DLD1 (cell line): Measurements from ENCODE around the gene STX8.

ENCODE experiments used
- in situ Hi-C: cut with HindIII; loops from 2 replicates; pipeline ENCODE4 v1.10.0; 2017; ENCODE audit warnings: low sequenced_read_pairs

The STX8 gene

GRCh38 chr17:9309216-9309615, 266.4 kb downstream of the STX8 start:
- in situ Hi-C loops: no loop called here

GRCh38 chr17:9308069-9308468, 267.6 kb downstream of the STX8 start:
- in situ Hi-C loops: no loop called here

- in situ Hi-C loops: no loop called here
Measured at GRCh38 chr17:9307313-9307998, 268.2 kb downstream of the STX8 start.

GRCh38 chr17:9306086-9306485, 269.5 kb downstream of the STX8 start:
- in situ Hi-C loops: no loop called here

GRCh38 chr17:9299695-9300094, 275.9 kb downstream of the STX8 start:
- in situ Hi-C loops: no loop called here

- in situ Hi-C loops: no loop called here
Measured at GRCh38 chr17:9298776-9299295, 276.8 kb downstream of the STX8 start.

- in situ Hi-C loops: no loop called here
Measured at GRCh38 chr17:9298135-9298534, 277.5 kb downstream of the STX8 start.

GRCh38 chr17:9294661-9295210, 280.9 kb downstream of the STX8 start:
- in situ Hi-C loops: no loop called here

GRCh38 chr17:9292561-9292941, 283.1 kb downstream of the STX8 start:
- in situ Hi-C loops: no loop called here

- in situ Hi-C loops: no loop called here
Measured at GRCh38 chr17:9291912-9292560, 283.6 kb downstream of the STX8 start.

GRCh38 chr17:9290226-9290613, 285.4 kb downstream of the STX8 start:
- in situ Hi-C loops: no loop called here

GRCh38 chr17:9287306-9287705, 288.3 kb downstream of the STX8 start:
- in situ Hi-C loops: no loop called here

- in situ Hi-C loops: no loop called here
Measured at GRCh38 chr17:9286434-9286833, 289.2 kb downstream of the STX8 start.

- in situ Hi-C loops: no loop called here
Measured at GRCh38 chr17:9285602-9286427, 289.8 kb downstream of the STX8 start.

GRCh38 chr17:9284884-9285283, 290.7 kb downstream of the STX8 start:
- in situ Hi-C loops: no loop called here

GRCh38 chr17:9283909-9284308, 291.7 kb downstream of the STX8 start:
- in situ Hi-C loops: no loop called here

- in situ Hi-C loops: no loop called here
Measured at GRCh38 chr17:9279893-9280292, 295.7 kb downstream of the STX8 start.

- in situ Hi-C loops: no loop called here
Measured at GRCh38 chr17:9274973-9275372, 300.6 kb downstream of the STX8 start.

GRCh38 chr17:9273428-9274391, 301.9 kb downstream of the STX8 start:
- in situ Hi-C loops: no loop called here

GRCh38 chr17:9272501-9273200, 303.0 kb downstream of the STX8 start:
- in situ Hi-C loops: no loop called here
